ENCODE data around the gene COL21A1.

DNA sequence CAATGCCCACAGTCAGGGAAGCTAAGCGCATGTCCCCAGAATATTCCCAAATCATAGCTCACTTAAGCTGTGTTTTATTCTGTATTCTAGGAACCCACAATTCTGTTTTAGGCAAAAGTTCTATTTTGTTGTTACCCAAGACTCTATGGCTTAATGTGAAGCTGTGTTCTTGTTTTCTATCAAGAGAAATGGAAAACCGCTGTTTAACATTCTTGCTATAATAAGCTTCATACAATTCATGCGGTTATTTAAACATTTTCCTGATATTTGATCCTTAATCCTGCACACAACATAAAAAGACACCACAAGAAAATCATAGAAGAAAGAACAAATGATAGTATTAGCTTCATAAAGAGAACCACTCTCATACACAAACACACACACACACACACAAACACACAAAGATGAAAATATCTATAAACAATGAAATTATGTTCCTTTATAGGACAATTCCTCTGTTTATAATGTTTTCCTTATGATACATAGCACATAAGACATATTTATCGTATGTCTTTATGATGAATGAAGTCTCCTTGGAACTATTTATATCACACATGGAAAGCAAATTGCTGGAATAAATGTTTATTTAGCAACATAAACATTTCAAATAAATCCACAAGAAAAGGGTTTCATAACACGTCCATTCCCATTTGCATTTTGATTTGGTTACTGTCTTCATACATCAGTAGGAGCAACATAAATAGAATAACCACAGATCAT lies 16.4 kb upstream of the COL21A1 start:
- TF ChIP-seq EZH2 (IDR thresholded peaks at IDR 0.05; ENCODE audit: borderline replicate concordance, low read depth, low read length, severe bottlenecking), result no peak
- TF ChIP-seq, protein P1, sequence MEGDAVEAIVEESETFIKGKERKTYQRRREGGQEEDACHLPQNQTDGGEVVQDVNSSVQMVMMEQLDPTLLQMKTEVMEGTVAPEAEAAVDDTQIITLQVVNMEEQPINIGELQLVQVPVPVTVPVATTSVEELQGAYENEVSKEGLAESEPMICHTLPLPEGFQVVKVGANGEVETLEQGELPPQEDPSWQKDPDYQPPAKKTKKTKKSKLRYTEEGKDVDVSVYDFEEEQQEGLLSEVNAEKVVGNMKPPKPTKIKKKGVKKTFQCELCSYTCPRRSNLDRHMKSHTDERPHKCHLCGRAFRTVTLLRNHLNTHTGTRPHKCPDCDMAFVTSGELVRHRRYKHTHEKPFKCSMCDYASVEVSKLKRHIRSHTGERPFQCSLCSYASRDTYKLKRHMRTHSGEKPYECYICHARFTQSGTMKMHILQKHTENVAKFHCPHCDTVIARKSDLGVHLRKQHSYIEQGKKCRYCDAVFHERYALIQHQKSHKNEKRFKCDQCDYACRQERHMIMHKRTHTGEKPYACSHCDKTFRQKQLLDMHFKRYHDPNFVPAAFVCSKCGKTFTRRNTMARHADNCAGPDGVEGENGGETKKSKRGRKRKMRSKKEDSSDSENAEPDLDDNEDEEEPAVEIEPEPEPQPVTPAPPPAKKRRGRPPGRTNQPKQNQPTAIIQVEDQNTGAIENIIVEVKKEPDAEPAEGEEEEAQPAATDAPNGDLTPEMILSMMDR (IDR thresholded peaks at IDR 0.05; ENCODE audit: borderline replicate concordance, extremely low read depth, low read length, poor library complexity, severe bottlenecking), result no peak

All from DND-41 (cell line).